Adrenal gland (tissue), 5 donors: ENCODE data around the gene P2RX2.

Source experiments
- CTCF ChIP-seq, 6 experiments: fragments of 450-650 bp in 4 of 6; fragments of 200-600 bp in 2 of 6; sonication (generic) in 1 of 6; IDR thresholded peaks; 1 replicate in 5 of 6; 2 replicates in 1 of 6; pipeline versions ENCODE4 v1.5.1 to v1.8.0; 2016 to 2021; ENCODE audit warnings: antibody characterized with exemption in 6 of 6, mild to moderate bottlenecking in 2 of 6, moderate library complexity in 1 of 6
- POLR2A ChIP-seq, 2 donors: fragments of 450-650 bp; IDR thresholded peaks; one replicate each; pipeline ENCODE4 v1.6.1; 2017; ENCODE audit warnings: antibody characterized with exemption in 2 of 2, mild to moderate bottlenecking in 2 of 2, moderate library complexity in 1 of 2
- donor health status: DM: no; HTN: no; CAD: no.

GRCh38 chr12:132625731-132626430 is 7.3 kb downstream of the P2RX2 start:
- TF ChIP-seq CTCF (IDR thresholded peaks at IDR 0.05) (no peak), POLR2A (IDR thresholded peaks at IDR 0.05) (no peak)
